Lower leg skin (tissue), 3 donors: Measurements from ENCODE around the gene TRAF3IP1.

Source experiments
- CTCF ChIP-seq, 3 donors: fragments of 450-650 bp; IDR thresholded peaks; one replicate each; pipeline ENCODE4 v1.5.1; 2016; ENCODE audit warnings: antibody characterized with exemption in 3 of 3, mild to moderate bottlenecking in 3 of 3, moderate library complexity in 2 of 3
- POLR2A ChIP-seq, 2 donors: fragments of 450-650 bp; IDR thresholded peaks; one replicate each; pipeline ENCODE4 v1.6.1; 2016 to 2017; ENCODE audit warnings: antibody characterized with exemption in 2 of 2, mild to moderate bottlenecking in 1 of 2, moderate library complexity in 1 of 2

DNA sequence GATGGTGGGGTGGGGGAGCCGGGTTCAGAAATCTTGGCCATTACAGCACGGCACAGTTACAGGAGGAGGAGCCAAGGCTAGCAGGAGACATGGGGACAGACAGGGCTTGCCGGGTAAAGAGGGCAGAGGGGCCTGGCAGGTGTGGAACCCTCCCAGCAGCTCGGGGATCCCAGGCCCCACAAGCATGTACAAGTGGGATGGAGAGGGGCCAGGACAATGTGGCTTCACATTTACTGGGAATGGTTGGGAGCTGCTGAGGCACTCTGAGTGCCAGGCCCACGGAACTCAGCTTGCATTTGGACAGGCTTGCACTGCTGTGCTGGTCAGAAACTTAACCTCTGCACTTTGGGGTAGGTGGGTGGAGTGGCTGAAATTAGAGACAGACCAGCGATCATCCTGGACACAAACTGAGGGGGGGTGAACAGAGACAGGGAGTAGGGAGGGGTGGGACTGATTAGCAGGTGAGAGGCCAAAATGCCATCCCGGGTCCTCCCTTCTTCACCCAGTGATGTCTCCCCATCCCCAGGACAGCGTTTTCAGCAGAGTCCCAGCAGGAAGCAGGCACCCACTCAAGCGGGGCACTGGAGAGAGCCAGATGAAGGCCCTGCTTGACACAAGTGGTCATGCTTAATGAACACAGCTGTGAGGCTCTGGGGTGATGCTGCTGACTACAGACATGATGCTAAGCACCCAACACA is 41.5 kb upstream of the TRAF3IP1 start:
- TF ChIP-seq CTCF (IDR thresholded peaks at IDR 0.05) (no peak), POLR2A (IDR thresholded peaks at IDR 0.05) (no peak)
